Adrenal gland (tissue), 12 donors: ENCODE results near the gene GBA2. TPM values are rescaled to one million over a fixed set of nuclear protein-coding genes. Genes with fewer than 3 reads are reported as not detected.
A peak's percentile ranks its signal among the peaks of the same experiment; 100 is the strongest.

Experiments
- DNase-seq, 7 donors: peaks; one replicate each; pipeline ENCODE4 v3.0.0-alpha.2; 2019 to 2020
- H3K27ac ChIP-seq, 5 donors: fragments of 200-600 bp; sonication (generic) in 4 of 5; 1 replicate in 3 of 5; 2 replicates in 2 of 5; pipeline versions ENCODE4 v1.5.1 to v1.8.0; 2016 to 2020; ENCODE audit warnings: mild to moderate bottlenecking in 1 of 5
- H3K27me3 ChIP-seq: fragments of 200-600 bp; 2 replicates; pipeline ENCODE4 v1.8.0; 2021
- H3K36me3 ChIP-seq, 2 donors: fragments of 200-600 bp; replicated peaks in 1 of 2; 1 replicate in 1 of 2; 2 replicates in 1 of 2; pipeline versions ENCODE4 v1.5.1 to v1.8.0; 2018 to 2022
- H3K4me1 ChIP-seq, 2 donors: fragments of 200-600 bp; replicated peaks in 1 of 2; 1 replicate in 1 of 2; 2 replicates in 1 of 2; pipeline versions ENCODE4 v1.5.1 to v1.8.0; 2018 to 2021
- H3K4me3 ChIP-seq, 4 donors: fragments of 200-600 bp; sonication (generic) in 3 of 4; one replicate each; pipeline ENCODE4 v1.5.1; 2016 to 2018
- H3K9me3 ChIP-seq, 3 donors: fragments of 200-600 bp; sonication (generic) in 1 of 3; replicated peaks in 1 of 3; 1 replicate in 2 of 3; 2 replicates in 1 of 3; pipeline versions ENCODE4 v1.5.1 to v1.8.0; 2016 to 2021
- POLR2A ChIP-seq, 2 donors: fragments of 450-650 bp; IDR thresholded peaks; one replicate each; pipeline ENCODE4 v1.6.1; 2017; ENCODE audit warnings: antibody characterized with exemption in 2 of 2, mild to moderate bottlenecking in 2 of 2, moderate library complexity in 1 of 2
- WGBS, 4 donors: extraction: QIAGEN DNeasy Blood & Tissue Kit in 2 of 4; methylation state at CpG; one replicate each; pipeline versions ENCODE4 v1.1.5 to v1.1.7; 2013 to 2017; 5-methylcytosine and 5-hydroxymethylcytosine counted together
- intact Hi-C, 2 donors: fragments of 100-400 bp; cut with DNase I; formaldehyde crosslinking; loops; one replicate each; pipeline versions ENCODE4 v1.14.1 to v1.15.0; 2022 to 2023
- polyA plus RNA-seq, 3 donors: library from polyadenylated mRNA; stranded (reverse); fragments of 200-250 nt in 2 of 3; fragments of 350-450 nt in 1 of 3; fragmentation: Illumina TruSeq in 1 of 3; extraction: RNeasy Lipid Tissue Mini Kit (QIAGEN cat#74804) in 1 of 3; gene quantifications; one replicate each; pipeline ENCODE4 v1.2.3, GENCODE V29; 2013 to 2014
- total RNA-seq, 9 donors: library from RNA; depleted of rRNA in 4 of 9; stranded (reverse); fragments of >200 nt in 4 of 9; fragments of 120-200 nt in 1 of 9; fragmentation: NEBNext Ultra II Directional in 1 of 9; extraction: Animal tissue kit (Norgen Biotek cat#: 25700) in 1 of 9; gene quantifications; one replicate each; pipeline versions ENCODE4 v1.1.0 to v1.2.4, GENCODE V29; 2013 to 2023
- TF ChIP-seq, protein P1 (sequence below), 6 experiments: fragments of 450-650 bp in 4 of 6; fragments of 200-600 bp in 2 of 6; sonication (generic) in 1 of 6; IDR thresholded peaks; 1 replicate in 5 of 6; 2 replicates in 1 of 6; pipeline versions ENCODE4 v1.5.1 to v1.8.0; 2016 to 2021; ENCODE audit warnings: antibody characterized with exemption in 6 of 6, mild to moderate bottlenecking in 2 of 6, moderate library complexity in 1 of 6
- donor health status: healthy with polysubstance abuse.
- donor health status: Bipolar disorder and iron deficiency.
- donor health status: DM: yes; HTN: yes; CAD: no.
- donor health status: DM: no; HTN: no; CAD: no.
- donor health status: DM: no; HTN: no; CAD: no.
- donor health status: DM: yes; HTN: yes; CAD: no.

Gene GBA2
- total and polyA plus RNA-seq, 12 donors, result 28.5 to 84.8 (median 52.7) TPM

DNA sequence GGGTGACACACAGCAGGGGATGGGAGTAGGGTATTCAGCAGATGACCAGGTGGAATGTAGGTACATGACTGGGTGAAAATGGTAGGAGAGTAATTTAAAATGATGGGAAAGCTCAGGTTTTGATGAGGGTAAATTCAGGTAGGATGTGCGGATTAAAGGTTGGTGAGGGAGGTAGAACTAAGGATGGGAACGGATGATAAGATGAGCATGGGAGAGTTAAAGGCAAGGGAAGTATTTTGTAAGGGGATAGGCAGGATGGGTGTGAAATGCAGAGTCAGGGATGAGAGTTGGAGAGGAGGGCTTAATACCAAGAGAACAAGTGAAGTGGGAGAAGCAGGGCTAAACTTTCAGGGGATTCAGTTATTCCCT is 18.6 kb downstream of the GBA2 start:
- whole genome bisulfite sequencing, 4 donors, result 63 to 73% (median 71%) methylated on average over 2 of the region's 2 CpGs

DNA sequence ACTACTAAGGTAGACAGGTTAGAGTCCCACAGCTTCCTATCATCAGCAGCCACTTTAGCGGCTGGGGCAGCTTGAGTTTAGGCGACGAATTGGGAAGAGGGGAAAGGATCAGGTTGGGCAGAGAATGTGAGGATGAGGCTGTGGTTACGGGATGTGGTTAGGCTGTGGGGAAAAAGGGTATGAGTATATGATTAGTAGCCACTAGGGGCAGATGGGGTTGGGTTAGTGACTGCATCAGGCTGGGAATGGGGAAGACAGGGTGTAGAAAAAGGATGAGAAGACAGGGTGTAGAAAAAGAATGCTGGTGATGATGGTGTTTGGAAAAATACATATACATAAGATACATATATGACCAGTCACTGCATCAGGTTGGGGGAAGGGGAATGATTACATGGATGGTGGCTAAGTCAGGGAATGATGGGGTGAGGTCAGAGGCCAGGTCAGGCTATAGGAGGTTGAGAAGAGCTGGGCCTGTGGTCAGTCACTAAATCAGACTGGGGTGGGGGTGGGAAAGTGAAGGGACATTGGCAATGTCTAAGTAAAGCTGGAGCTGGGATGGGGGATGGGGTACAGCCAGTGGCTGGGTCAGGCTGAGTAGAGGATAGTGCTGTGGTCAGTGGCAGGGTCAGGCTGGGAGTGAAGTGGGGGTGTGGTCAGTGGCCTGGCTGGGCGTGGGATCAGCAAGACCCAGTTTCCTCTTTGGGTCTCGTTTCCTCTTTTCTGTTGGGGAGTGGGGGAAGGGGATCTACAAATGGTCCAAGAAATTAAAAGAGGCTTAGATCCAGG is 19.1 kb downstream of the GBA2 start:
- 19 to 26% (median 20%) methylated on average over 6 of the region's 6 CpGs for WGBS, 4 donors
- DNase-seq, result peak; percentile 59 to 82 (median 64)
- H3K27me3 ChIP-seq, result no peaks in the 10 kb centered on the region
- H3K36me3 ChIP-seq, result peaks cover 0 to 16% of the 10 kb centered on the region in 2 donors
- TF ChIP-seq POLR2A (IDR thresholded peaks at IDR 0.05), result peak in 1 of 2 donors; percentile 13
- TF ChIP-seq, protein P1, sequence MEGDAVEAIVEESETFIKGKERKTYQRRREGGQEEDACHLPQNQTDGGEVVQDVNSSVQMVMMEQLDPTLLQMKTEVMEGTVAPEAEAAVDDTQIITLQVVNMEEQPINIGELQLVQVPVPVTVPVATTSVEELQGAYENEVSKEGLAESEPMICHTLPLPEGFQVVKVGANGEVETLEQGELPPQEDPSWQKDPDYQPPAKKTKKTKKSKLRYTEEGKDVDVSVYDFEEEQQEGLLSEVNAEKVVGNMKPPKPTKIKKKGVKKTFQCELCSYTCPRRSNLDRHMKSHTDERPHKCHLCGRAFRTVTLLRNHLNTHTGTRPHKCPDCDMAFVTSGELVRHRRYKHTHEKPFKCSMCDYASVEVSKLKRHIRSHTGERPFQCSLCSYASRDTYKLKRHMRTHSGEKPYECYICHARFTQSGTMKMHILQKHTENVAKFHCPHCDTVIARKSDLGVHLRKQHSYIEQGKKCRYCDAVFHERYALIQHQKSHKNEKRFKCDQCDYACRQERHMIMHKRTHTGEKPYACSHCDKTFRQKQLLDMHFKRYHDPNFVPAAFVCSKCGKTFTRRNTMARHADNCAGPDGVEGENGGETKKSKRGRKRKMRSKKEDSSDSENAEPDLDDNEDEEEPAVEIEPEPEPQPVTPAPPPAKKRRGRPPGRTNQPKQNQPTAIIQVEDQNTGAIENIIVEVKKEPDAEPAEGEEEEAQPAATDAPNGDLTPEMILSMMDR (IDR thresholded peaks at IDR 0.05), result peak; percentile 43 to 72 (median 58)
- H3K9me3 ChIP-seq, result no peaks in the 10 kb centered on the region
- intact Hi-C loops, result loop anchor here in 1 of 2 donors (5.0 kb wide), 2 partner anchors 38 to 68 kb away; no protein-coding TSS in a partner anchor
- H3K4me3 ChIP-seq, result peak overlapping the region in 1 of 4 donors; percentile 90
- peaks cover 56 to 70% of the 10 kb centered on the region in 2 donors for H3K4me1 ChIP-seq
- H3K27ac ChIP-seq, result peak overlapping the region in 4 of 5 donors; percentile 60 to 99 (median 90)

More for the DNA sequence above, 18.6 kb downstream of the GBA2 start:
- H3K36me3 ChIP-seq, result peaks cover 0 to 16% of the 10 kb centered on the region in 2 donors
- intact Hi-C loops, result loop anchor here in 1 of 2 donors (5.0 kb wide), 1 partner anchor 68 kb away; no protein-coding TSS in a partner anchor
- H3K4me3 ChIP-seq, result peak overlapping the region in 1 of 4 donors; percentile 90
- no peaks in the 10 kb centered on the region for H3K9me3 ChIP-seq
- H3K27ac ChIP-seq, result peak overlapping the region in 4 of 5 donors; percentile 83 to 99 (median 94)
- H3K4me1 ChIP-seq, result peaks cover 56 to 70% of the 10 kb centered on the region in 2 donors
- TF ChIP-seq, protein P1 (IDR thresholded peaks at IDR 0.05), result no peak
- TF ChIP-seq POLR2A (IDR thresholded peaks at IDR 0.05), result no peak
- no peaks in the 10 kb centered on the region for H3K27me3 ChIP-seq
- DNase-seq, result no peak

DNA sequence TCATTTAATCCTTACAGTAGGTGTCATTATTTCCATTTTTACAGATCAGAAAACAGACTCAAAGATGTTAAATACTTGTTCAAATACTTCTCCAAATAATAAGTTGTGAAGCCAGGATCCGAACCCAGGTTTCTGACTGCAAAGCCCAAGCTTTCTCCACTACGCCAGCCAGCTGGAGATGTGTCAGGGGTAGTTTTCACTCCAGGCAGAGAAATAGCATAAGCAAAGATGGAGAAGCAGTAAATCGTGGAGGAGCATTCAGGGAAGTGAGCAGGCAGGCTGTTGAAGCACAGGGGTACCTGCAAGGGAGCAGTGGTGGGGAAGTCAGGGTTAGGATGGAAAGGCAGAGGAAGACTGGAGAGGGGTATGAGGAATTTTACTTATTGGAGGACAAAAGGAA is 19.9 kb downstream of the GBA2 start:
- 35 to 55% (median 39%) methylated on average over 3 of the region's 3 CpGs for WGBS, 4 donors
- peak overlapping the region in 4 of 5 donors; percentile 49 to 99 (median 78) for H3K27ac ChIP-seq
- H3K27me3 ChIP-seq, result no peaks in the 10 kb centered on the region
- no peak for DNase-seq
- H3K36me3 ChIP-seq, result peaks cover 0 to 17% of the 10 kb centered on the region in 2 donors
- no peaks in the 10 kb centered on the region for H3K9me3 ChIP-seq
- intact Hi-C loops, result loop anchor here in 1 of 2 donors (5.0 kb wide), 1 partner anchor 37 kb away; no protein-coding TSS in a partner anchor
- peaks cover 56 to 64% of the 10 kb centered on the region in 2 donors for H3K4me1 ChIP-seq
- H3K4me3 ChIP-seq, result peak overlapping the region in 1 of 4 donors; percentile 90
- TF ChIP-seq POLR2A (IDR thresholded peaks at IDR 0.05), result no peak
- TF ChIP-seq, protein P1 (IDR thresholded peaks at IDR 0.05), result no peak
